Measurements from ENCODE around the gene HSF2BP.

The HSF2BP gene

GRCh38 chr21:43694437-43695079 is 35.3 kb upstream of the HSF2BP start:
- Mint-ChIP-seq H3K4me3 (no peak overlapping the region), H3K36me3 (ENCODE audit: low read depth) (peaks cover 55% of the 10 kb centered on the region), H3K9me3 (no peaks in the 10 kb centered on the region), H3K27me3 (ENCODE audit: low read depth, poor library complexity) (peaks cover 2% of the 10 kb centered on the region), H3K4me1 (peaks cover 19% of the 10 kb centered on the region), H3K27ac (no peak overlapping the region)
- TF ChIP-seq CTCF (IDR thresholded peaks at IDR 0.05), result no peak
- DNase-seq, result no peak

DNA sequence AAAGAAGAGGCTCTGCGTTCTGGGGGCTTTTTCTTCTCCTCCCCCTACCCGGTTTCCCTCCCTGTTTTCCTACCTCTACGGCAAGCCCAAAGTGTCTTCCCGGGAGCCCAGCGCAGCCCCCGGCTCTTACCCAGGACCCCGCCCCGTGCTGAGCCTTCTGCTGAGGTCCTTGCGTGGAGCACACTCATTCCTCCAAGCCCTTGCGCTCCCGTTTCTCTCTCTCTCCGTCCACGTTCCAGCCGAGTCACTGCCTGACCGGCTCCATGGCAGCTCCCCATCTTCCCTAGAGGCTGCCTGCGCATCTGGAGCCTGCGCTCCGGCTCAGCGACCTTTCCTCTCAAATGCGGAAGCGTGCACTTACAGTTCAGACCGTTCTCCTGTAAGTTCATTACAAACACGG is 34.7 kb upstream of the HSF2BP start:
- Mint-ChIP-seq H3K9me3 (no peaks in the 10 kb centered on the region), H3K36me3 (ENCODE audit: low read depth) (peaks cover 55% of the 10 kb centered on the region), H3K4me1 (peaks cover 15% of the 10 kb centered on the region), H3K4me3 (no peak overlapping the region), H3K27me3 (ENCODE audit: low read depth, poor library complexity) (peaks cover 2% of the 10 kb centered on the region), H3K27ac (peak overlapping the region; percentile 99)
- no peak for TF ChIP-seq CTCF (IDR thresholded peaks at IDR 0.05)
- DNase-seq, result no peak

GRCh38 chr21:43692949-43693348 is 33.7 kb upstream of the HSF2BP start:
- no peak for TF ChIP-seq CTCF (IDR thresholded peaks at IDR 0.05)
- Mint-ChIP-seq H3K9me3 (no peaks in the 10 kb centered on the region), H3K27me3 (ENCODE audit: low read depth, poor library complexity) (peaks cover 2% of the 10 kb centered on the region), H3K4me3 (no peak overlapping the region), H3K27ac (no peak overlapping the region), H3K4me1 (peaks cover 5% of the 10 kb centered on the region), H3K36me3 (ENCODE audit: low read depth) (peaks cover 54% of the 10 kb centered on the region)
- no peak for DNase-seq

- Mint-ChIP-seq H3K9me3 (no peaks in the 10 kb centered on the region), H3K36me3 (ENCODE audit: low read depth) (peaks cover 52% of the 10 kb centered on the region), H3K4me3 (no peak overlapping the region), H3K27me3 (ENCODE audit: low read depth, poor library complexity) (peaks cover 2% of the 10 kb centered on the region), H3K4me1 (no peaks in the 10 kb centered on the region), H3K27ac (no peak overlapping the region)
- no peak for TF ChIP-seq CTCF (IDR thresholded peaks at IDR 0.05)
- DNase-seq, result no peak
Observed at GRCh38 chr21:43691801-43692200, 32.5 kb upstream of the HSF2BP start.

DNA sequence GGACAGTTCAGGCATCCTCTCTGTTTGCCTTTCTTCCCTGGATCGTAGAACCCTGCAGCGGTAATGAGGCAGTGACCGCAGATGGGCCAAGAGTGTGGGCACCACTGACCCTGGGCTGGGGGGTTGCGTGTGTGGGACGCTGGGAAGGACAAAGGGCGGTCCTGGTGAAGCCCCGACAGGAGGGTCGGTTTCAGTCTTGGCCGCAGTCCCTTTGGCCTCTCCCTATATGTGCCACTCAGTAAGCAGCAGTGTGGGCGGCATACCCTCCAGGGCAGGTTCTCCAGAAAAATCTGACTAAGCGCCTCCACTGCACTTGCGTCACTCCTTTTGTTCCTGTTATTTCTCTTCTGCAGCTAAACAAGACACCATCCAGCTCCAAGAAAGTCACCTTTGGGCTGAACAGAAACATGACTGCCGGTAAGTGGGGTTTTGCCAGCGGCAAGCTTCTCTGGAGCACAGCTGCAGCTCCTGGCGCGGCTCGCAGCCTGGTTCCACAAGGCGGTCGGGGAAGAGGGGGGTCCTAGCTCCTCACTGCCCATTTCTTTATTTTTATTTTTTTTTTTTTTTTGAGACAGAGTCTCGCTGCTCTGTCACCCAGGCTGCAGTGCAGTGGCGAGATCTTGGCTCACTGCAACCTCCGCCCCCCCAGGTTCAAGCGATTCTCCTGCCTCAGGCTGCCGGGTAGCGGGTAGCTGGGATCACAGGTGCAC is 32.0 kb upstream of the HSF2BP start:
- no peak overlapping the region for H3K27ac Mint-ChIP-seq
- no peak for TF ChIP-seq CTCF (IDR thresholded peaks at IDR 0.05)

GRCh38 chr21:43690346-43690745 is 31.1 kb upstream of the HSF2BP start:
- Mint-ChIP-seq H3K4me3 (no peak overlapping the region), H3K4me1 (no peaks in the 10 kb centered on the region), H3K36me3 (ENCODE audit: low read depth) (peaks cover 51% of the 10 kb centered on the region), H3K27me3 (ENCODE audit: low read depth, poor library complexity) (peaks cover 2% of the 10 kb centered on the region), H3K27ac (no peak overlapping the region), H3K9me3 (no peaks in the 10 kb centered on the region)
- no peak for DNase-seq
- TF ChIP-seq CTCF (IDR thresholded peaks at IDR 0.05), result no peak

More for the DNA sequence above, 32.0 kb upstream of the HSF2BP start:
- H3K4me3 Mint-ChIP-seq, result no peak overlapping the region
- peaks cover 2% of the 10 kb centered on the region for H3K27me3 Mint-ChIP-seq (ENCODE audit: low read depth, poor library complexity)
- peaks cover 52% of the 10 kb centered on the region for H3K36me3 Mint-ChIP-seq (ENCODE audit: low read depth)
- no peaks in the 10 kb centered on the region for H3K4me1 Mint-ChIP-seq
- no peak for DNase-seq
- H3K9me3 Mint-ChIP-seq, result no peaks in the 10 kb centered on the region
